GM12865 (cell line): ENCODE results near the gene RBMS1.

Experiments used
- DNase-seq: peaks from one replicate; pipeline ENCODE4 v3.0.0; 2010; ENCODE audit warnings: low read depth
- H3K4me3 ChIP-seq: 2 replicates; pipeline ENCODE4 v1.5.1; 2011; ENCODE audit warnings: mild to moderate bottlenecking, low read depth, low read length, control low read depth
- CTCF ChIP-seq: IDR thresholded peaks from 2 replicates; pipeline ENCODE4 v1.5.1; 2011; ENCODE audit warnings: low read length, control low read depth, low read depth, inconsistent platforms; ENCODE audit not compliant: insufficient read depth; ENCODE audit errors: missing control alignments

Gene RBMS1

GRCh38 chr2:160306985-160307384, 186.6 kb downstream of the RBMS1 start:
- TF ChIP-seq CTCF: no peak
- DNase-seq: no peak
- no peak overlapping the region for H3K4me3 ChIP-seq

GRCh38 chr2:160305081-160305750, 188.4 kb downstream of the RBMS1 start:
- DNase-seq: no peak
- no peak overlapping the region for H3K4me3 ChIP-seq
- no peak for TF ChIP-seq CTCF

GRCh38 chr2:160303527-160303926, 190.1 kb downstream of the RBMS1 start:
- H3K4me3 ChIP-seq: no peak overlapping the region
- no peak for TF ChIP-seq CTCF
- no peak for DNase-seq

- H3K4me3 ChIP-seq: no peak overlapping the region
- no peak for TF ChIP-seq CTCF
- no peak for DNase-seq
Measured at GRCh38 chr2:160303076-160303475, 190.5 kb downstream of the RBMS1 start.

GRCh38 chr2:160301420-160301819, 192.2 kb downstream of the RBMS1 start:
- no peak for DNase-seq
- TF ChIP-seq CTCF: no peak

GRCh38 chr2:160300203-160300602, 193.4 kb downstream of the RBMS1 start:
- TF ChIP-seq CTCF: no peak
- no peak for DNase-seq
- no peak overlapping the region for H3K4me3 ChIP-seq

More at GRCh38 chr2:160301420-160301819, 192.2 kb downstream of the RBMS1 start:
- no peak overlapping the region for H3K4me3 ChIP-seq

- DNase-seq: no peak
- TF ChIP-seq CTCF: no peak
- no peak overlapping the region for H3K4me3 ChIP-seq
Measured at GRCh38 chr2:160299540-160299939, 194.1 kb downstream of the RBMS1 start.
